GM12872 (cell line): ENCODE results near the gene CACNA1C.

Experiments
- CTCF ChIP-seq: IDR thresholded peaks from 3 replicates; pipeline ENCODE4 v1.5.1; 2011; ENCODE audit warnings: low read depth, mild to moderate bottlenecking, low read length, moderate library complexity; ENCODE audit not compliant: insufficient read depth

CACNA1C gene

GRCh38 chr12:2227360-2227759 lies 174.6 kb downstream of the CACNA1C start:
- no peak for TF ChIP-seq CTCF

GRCh38 chr12:2228535-2228934 lies 175.7 kb downstream of the CACNA1C start:
- no peak for TF ChIP-seq CTCF

- no peak for TF ChIP-seq CTCF
These were observed 177.1 kb downstream of the CACNA1C start for GRCh38 chr12:2229661-2230539.

GRCh38 chr12:2231011-2231595 lies 178.3 kb downstream of the CACNA1C start:
- no peak for TF ChIP-seq CTCF

GRCh38 chr12:2231956-2232355 lies 179.2 kb downstream of the CACNA1C start:
- no peak for TF ChIP-seq CTCF

GRCh38 chr12:2233034-2233433 lies 180.2 kb downstream of the CACNA1C start:
- TF ChIP-seq CTCF, result no peak

GRCh38 chr12:2234091-2234490 lies 181.3 kb downstream of the CACNA1C start:
- TF ChIP-seq CTCF, result no peak
